Bronchial epithelial cell (primary cell): Measurements from ENCODE around the gene UGT2B7. TPM values are rescaled to one million over a fixed set of nuclear protein-coding genes. Genes with fewer than 3 reads are reported as not detected.
A peak's percentile ranks its signal among the peaks of the same experiment; 100 is the strongest.

Source experiments
- DNase-seq: peaks from one replicate; pipeline ENCODE4 v3.0.0-alpha.2; 2010; ENCODE audit warnings: low read depth
- FAIRE-seq: peaks from 2 replicates; lab custom pipeline; 2011; peaks lifted over from hg19 to GRCh38; lab: Jason Lieb, UNC
- H3K27me3 ChIP-seq: 2 replicates; pipeline ENCODE4 v1.5.1; 2011; ENCODE audit warnings: low read length; ENCODE audit not compliant: control insufficient read depth, insufficient read depth
- H3K36me3 ChIP-seq: 2 replicates; pipeline ENCODE4 v1.5.1; 2011; ENCODE audit warnings: low read length; ENCODE audit not compliant: control insufficient read depth, insufficient read depth
- H3K4me3 ChIP-seq: 2 replicates; pipeline ENCODE4 v1.5.1; 2011; ENCODE audit warnings: mild to moderate bottlenecking, low read depth, low read length, control low read depth
- total RNA-seq: library from RNA; depleted of rRNA; stranded (reverse); fragments of >200 nt; gene quantifications from 2 replicates; pipeline ENCODE4 v1.2.1, GENCODE V29; 2014
- TF ChIP-seq, protein P1 (sequence below): IDR thresholded peaks from 2 replicates; pipeline ENCODE4 v1.5.1; 2011; ENCODE audit warnings: mild to moderate bottlenecking, moderate library complexity, low read length, control low read depth, inconsistent platforms; ENCODE audit not compliant: insufficient read depth, severe bottlenecking

UGT2B7 gene
- total RNA-seq, 1 donor from 2014 or later, result 0.26 TPM

DNA sequence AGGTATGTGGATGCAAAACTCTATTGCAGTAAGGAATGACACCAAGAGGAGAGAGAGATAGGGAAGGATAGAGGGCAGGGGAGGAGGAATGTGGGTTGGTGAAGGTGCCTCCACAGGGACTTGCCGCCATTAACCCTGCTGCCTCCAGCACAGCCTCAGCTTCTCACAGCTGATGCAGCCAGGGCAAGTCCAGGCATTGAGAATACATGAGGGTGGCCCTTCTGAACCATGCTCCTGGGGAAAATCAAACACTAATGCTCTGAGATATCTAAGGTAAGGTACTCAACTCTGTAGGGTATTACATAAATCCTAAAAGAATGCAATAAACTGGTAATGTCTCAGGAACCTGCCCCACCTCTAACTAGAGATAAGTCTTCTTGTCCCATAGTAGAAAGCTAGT lies 28.7 kb downstream of the UGT2B7 start:
- DNase-seq (peak; percentile 75), FAIRE-seq (no peak)
- H3K36me3 ChIP-seq, result no peaks in the 10 kb centered on the region
- TF ChIP-seq, protein P1, sequence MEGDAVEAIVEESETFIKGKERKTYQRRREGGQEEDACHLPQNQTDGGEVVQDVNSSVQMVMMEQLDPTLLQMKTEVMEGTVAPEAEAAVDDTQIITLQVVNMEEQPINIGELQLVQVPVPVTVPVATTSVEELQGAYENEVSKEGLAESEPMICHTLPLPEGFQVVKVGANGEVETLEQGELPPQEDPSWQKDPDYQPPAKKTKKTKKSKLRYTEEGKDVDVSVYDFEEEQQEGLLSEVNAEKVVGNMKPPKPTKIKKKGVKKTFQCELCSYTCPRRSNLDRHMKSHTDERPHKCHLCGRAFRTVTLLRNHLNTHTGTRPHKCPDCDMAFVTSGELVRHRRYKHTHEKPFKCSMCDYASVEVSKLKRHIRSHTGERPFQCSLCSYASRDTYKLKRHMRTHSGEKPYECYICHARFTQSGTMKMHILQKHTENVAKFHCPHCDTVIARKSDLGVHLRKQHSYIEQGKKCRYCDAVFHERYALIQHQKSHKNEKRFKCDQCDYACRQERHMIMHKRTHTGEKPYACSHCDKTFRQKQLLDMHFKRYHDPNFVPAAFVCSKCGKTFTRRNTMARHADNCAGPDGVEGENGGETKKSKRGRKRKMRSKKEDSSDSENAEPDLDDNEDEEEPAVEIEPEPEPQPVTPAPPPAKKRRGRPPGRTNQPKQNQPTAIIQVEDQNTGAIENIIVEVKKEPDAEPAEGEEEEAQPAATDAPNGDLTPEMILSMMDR, result no peak
- H3K27me3 ChIP-seq, result no peaks in the 10 kb centered on the region
- no peak overlapping the region for H3K4me3 ChIP-seq

DNA sequence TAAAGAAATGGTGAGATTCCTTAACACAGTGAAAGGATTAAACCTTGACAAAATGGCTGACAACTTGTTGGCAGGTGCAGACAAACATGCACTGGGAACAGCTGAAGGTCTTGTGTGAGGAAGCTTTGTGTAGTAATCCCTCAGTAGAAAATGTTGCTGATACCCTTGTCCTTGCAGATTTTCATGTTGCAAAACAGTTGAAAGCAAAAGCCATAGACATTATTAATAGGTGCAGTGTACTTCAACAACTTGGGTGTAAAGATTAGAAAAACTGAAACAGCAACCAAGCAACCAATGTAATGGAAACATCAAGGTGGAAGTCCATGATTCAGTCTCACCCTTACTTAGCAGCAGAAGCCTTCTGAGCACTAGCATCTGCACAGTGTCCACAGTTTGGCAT lies 29.8 kb downstream of the UGT2B7 start:
- TF ChIP-seq, protein P1, result no peak
- FAIRE-seq (no peak), DNase-seq (no peak)
- H3K4me3 ChIP-seq, result no peak overlapping the region
- no peaks in the 10 kb centered on the region for H3K27me3 ChIP-seq
- H3K36me3 ChIP-seq, result no peaks in the 10 kb centered on the region

DNA sequence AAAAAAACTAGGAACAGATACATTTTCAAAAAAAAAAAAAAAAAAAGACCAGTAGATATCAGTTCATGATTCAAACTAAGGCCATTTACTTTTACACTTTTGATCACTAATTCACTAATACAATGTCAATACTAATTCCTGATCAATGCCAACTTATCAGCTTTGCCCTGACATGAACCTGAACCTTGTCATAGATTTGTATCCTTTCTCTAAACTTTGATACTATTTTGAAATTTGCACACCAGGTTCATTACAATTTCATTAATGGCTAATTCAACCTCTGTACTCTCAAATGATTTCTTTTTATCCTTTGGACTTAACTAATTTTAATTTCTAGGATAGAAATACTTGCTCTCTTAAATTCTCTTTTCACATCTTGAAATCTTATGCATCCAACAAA lies 37.7 kb downstream of the UGT2B7 start:
- H3K27me3 ChIP-seq, result no peaks in the 10 kb centered on the region

DNA sequence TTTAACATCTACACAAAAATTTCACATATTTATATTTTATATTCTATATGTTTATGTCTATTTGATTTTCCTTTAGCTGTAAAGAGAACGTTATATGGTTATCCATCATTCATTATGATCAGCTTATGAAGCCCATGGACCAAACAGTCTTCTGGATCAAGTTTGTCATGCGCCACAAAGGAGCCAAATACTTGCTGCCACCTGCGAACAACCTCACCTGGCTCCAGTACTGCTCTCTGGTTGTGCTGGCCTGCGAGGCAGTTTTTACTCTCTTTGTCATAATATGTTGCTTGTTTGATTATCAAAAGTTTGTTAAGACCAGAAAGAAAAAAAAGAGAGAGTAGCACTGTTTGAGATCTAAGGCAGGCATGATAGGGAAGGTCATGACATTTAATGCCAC lies 38.2 kb downstream of the UGT2B7 start:
- FAIRE-seq (no peak), DNase-seq (no peak)
- no peak overlapping the region for H3K4me3 ChIP-seq
- TF ChIP-seq, protein P1, result no peak
- H3K27me3 ChIP-seq, result no peaks in the 10 kb centered on the region
- no peaks in the 10 kb centered on the region for H3K36me3 ChIP-seq

More for the DNA sequence above, 37.7 kb downstream of the UGT2B7 start:
- no peak for FAIRE-seq
- no peaks in the 10 kb centered on the region for H3K36me3 ChIP-seq
- no peak for DNase-seq
- no peak overlapping the region for H3K4me3 ChIP-seq
- TF ChIP-seq, protein P1, result no peak

DNA sequence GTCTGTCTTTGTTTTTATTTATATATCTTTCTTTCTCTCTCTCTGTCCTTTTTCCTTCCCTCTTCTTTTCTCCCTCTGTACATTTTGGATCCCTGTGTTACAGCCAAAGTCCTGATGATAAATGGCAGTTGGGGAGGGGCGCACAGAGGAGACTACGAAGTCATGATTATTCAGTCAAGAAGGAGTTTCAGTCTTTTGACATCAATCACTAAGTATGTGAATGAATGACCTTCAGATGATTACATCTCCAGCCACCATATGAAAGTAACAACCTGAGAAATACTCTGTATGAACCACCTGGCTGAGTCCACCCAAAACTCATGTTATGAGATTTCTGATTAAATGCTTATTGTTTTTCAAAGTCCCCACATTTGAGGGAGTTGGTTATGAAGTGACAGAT lies 45.0 kb downstream of the UGT2B7 start:
- no peaks in the 10 kb centered on the region for H3K36me3 ChIP-seq
- FAIRE-seq (no peak), DNase-seq (no peak)
- H3K4me3 ChIP-seq, result no peak overlapping the region
- no peaks in the 10 kb centered on the region for H3K27me3 ChIP-seq
- TF ChIP-seq, protein P1, result no peak

DNA sequence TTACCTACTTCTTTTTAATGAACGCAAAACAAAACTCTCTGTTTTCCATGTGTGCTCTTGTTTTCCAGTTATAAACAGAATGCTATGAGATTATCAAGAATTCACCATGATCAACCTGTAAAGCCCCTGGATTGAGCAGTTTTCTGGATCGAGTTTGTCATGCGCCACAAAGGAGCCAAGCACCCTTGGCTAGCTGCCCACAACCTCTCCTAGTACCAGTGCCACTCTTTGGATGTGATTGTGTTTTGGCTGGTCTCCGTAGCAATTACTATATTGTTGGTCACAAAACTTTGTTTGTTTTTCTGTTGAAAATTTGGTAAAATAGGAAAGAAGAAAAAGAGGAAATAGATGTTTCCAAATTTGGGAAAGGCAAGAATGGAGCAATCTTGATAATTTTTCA lies 51.1 kb downstream of the UGT2B7 start:
- FAIRE-seq, result no peak

More for the DNA sequence above, 51.1 kb downstream of the UGT2B7 start:
- Histone ChIP-seq H3K4me3 (no peak overlapping the region), H3K36me3 (no peaks in the 10 kb centered on the region), H3K27me3 (no peaks in the 10 kb centered on the region)
- TF ChIP-seq, protein P1, result no peak
- DNase-seq, result no peak
